Progenitor cell of endocrine pancreas (in vitro differentiated cells): ENCODE results near the gene ZXDC. TPM values are rescaled to one million over a fixed set of nuclear protein-coding genes. Genes with fewer than 3 reads are reported as not detected.

ENCODE experiments used
- DNase-seq: peaks from one replicate; pipeline ENCODE4 v3.0.0; 2021; ENCODE audit warnings: low spot score; ENCODE audit not compliant: unreplicated experiment
- H3K27ac Mint-ChIP-seq: 2 replicates; pipeline ENCODE4 v1.8.0; 2021; ENCODE audit warnings: mild to moderate bottlenecking, moderate library complexity, mixed read lengths
- H3K27me3 Mint-ChIP-seq: 2 replicates; pipeline ENCODE4 v1.8.0; 2021; ENCODE audit warnings: mixed read lengths
- H3K36me3 Mint-ChIP-seq: 2 replicates; pipeline ENCODE4 v1.8.0; 2022; ENCODE audit warnings: mixed read lengths; ENCODE audit not compliant: insufficient read depth
- H3K4me1 Mint-ChIP-seq: 2 replicates; pipeline ENCODE4 v1.8.0; 2021; ENCODE audit warnings: low read depth, mixed read lengths
- H3K4me3 Mint-ChIP-seq: 2 replicates; pipeline ENCODE4 v1.8.0; 2021; ENCODE audit warnings: low read depth, mild to moderate bottlenecking, moderate library complexity, mixed read lengths
- H3K9me3 Mint-ChIP-seq: 2 replicates; pipeline ENCODE4 v1.8.0; 2021; ENCODE audit warnings: low read depth, mixed read lengths
- total RNA-seq: library from RNA; stranded (reverse); gene quantifications from 2 replicates; pipeline ENCODE4 v1.2.1, GENCODE V29; 2021
- TF ChIP-seq, protein P1 (sequence below): fragments of 200-600 bp; sonication (generic); IDR thresholded peaks from one replicate; pipeline ENCODE4 v1.5.0; 2021; ENCODE audit warnings: antibody characterized with exemption, mild to moderate bottlenecking; ENCODE audit not compliant: unreplicated experiment

The ZXDC gene
- total RNA-seq, 1 donor from 2014 or later = 40.5 TPM

DNA sequence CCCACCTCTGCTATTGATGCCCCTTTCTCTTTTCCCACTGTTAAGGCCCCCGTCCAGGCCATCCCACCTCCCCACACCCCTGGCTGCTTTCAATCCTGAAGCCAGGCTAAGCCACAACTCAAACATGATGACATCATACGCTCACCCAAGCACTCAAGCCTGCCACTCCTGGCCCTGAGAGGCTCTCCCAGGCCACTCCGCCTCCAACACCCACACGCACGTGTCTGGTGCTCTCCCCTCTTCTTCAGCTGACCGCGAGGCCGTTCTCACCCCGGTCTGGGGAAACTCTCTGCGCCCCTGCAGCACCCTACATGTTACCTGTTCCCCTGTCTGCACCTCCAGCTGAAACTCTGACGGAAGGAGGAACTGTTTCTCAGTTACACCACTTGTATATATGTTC is 6.2 kb downstream of the ZXDC start:
- H3K36me3 Mint-ChIP-seq = peaks cover 37% of the 10 kb centered on the region
- no peak for DNase-seq
- peaks cover 28% of the 10 kb centered on the region for H3K4me1 Mint-ChIP-seq
- peak overlapping the region; percentile 50 for H3K27ac Mint-ChIP-seq
- no peaks in the 10 kb centered on the region for H3K27me3 Mint-ChIP-seq
- TF ChIP-seq, protein P1, sequence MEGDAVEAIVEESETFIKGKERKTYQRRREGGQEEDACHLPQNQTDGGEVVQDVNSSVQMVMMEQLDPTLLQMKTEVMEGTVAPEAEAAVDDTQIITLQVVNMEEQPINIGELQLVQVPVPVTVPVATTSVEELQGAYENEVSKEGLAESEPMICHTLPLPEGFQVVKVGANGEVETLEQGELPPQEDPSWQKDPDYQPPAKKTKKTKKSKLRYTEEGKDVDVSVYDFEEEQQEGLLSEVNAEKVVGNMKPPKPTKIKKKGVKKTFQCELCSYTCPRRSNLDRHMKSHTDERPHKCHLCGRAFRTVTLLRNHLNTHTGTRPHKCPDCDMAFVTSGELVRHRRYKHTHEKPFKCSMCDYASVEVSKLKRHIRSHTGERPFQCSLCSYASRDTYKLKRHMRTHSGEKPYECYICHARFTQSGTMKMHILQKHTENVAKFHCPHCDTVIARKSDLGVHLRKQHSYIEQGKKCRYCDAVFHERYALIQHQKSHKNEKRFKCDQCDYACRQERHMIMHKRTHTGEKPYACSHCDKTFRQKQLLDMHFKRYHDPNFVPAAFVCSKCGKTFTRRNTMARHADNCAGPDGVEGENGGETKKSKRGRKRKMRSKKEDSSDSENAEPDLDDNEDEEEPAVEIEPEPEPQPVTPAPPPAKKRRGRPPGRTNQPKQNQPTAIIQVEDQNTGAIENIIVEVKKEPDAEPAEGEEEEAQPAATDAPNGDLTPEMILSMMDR = no peak
- H3K9me3 Mint-ChIP-seq = no peaks in the 10 kb centered on the region
- H3K4me3 Mint-ChIP-seq = no peak overlapping the region

DNA sequence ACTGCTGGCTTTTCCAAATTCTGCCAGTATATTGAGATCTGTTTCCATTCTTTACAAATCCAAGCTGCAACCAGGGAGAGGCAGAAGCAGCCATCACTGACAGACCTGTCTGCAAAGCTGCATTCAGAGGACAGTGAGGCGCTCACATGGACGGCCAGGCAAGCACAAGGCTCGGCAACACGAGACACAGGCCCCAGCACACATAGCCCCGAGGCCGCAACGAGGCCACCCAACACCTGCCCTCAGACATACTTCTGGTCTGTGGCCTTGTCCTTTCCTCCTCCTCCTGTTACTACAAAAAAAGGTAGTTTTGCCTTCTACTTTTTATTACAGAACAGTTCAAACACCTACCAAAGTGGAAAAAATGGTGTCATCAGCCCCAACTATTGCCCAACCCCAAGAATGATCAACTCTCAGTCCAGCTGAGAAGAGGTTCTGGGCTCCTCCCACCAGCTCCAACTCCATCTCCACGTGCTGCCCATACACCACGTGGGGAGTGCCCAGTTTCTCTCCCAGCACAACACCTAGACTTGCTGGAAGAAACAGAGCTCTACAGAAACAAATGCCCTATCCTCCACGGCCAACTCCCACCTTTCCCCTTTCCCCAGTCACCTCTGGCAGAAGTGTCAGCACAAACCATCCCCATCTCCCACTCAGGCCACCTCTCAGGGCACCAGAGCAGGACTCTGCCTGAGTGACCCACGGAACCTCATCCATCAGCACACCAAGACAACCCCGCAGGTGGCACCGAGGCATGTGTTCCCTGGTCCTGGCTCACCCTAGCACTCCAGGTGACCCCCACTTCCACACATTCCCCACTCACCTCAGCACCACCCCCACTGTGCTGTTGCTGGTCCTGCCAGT is 7.4 kb downstream of the ZXDC start:
- Mint-ChIP-seq H3K9me3 (no peaks in the 10 kb centered on the region), H3K4me3 (no peak overlapping the region), H3K27me3 (no peaks in the 10 kb centered on the region), H3K27ac (no peak overlapping the region), H3K36me3 (peaks cover 43% of the 10 kb centered on the region), H3K4me1 (peaks cover 17% of the 10 kb centered on the region)
- no peak for DNase-seq
- TF ChIP-seq, protein P1 = no peak

GRCh38 chr3:126467611-126467955 is 8.1 kb downstream of the ZXDC start:
- H3K4me3 Mint-ChIP-seq = no peak overlapping the region
- DNase-seq = no peak
- H3K4me1 Mint-ChIP-seq = peaks cover 10% of the 10 kb centered on the region
- no peaks in the 10 kb centered on the region for H3K9me3 Mint-ChIP-seq
- H3K36me3 Mint-ChIP-seq = peaks cover 37% of the 10 kb centered on the region
- no peak overlapping the region for H3K27ac Mint-ChIP-seq
- H3K27me3 Mint-ChIP-seq = no peaks in the 10 kb centered on the region
- TF ChIP-seq, protein P1 = no peak

DNA sequence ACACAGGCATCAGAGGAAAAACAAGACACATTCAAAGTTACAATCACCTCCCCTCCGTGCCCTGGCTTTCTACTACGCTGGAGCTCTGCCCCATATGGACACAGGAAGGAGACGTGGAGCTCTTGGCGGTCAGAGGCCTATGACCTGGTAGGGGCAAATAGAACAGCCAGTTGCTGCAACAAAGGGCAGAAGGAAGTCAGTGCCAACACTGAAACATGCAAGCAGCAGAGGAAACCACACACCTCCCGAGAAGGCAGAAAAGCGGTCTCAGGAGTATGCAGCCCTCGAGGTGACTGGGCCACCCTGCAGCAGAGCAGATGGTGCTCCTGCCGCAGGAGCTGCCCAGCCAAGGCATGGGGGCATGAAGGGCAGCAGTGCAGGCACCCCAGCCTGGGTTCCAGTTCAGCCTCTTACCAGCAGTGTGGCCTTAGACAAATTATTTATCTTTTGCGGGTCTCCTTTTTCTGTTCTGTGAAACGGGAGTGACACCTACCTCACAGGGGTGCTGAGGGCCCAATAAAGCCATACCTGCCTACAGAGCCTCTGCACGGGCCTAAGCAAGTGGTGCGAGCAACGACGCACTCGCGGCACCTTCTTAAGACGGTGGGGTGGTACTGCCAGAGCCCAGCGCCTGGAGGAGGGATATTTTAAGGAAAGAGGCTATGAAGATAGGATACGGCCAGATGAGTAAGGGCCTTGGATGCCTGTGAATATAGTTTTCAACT is 8.6 kb downstream of the ZXDC start:
- H3K27me3 Mint-ChIP-seq = no peaks in the 10 kb centered on the region
- TF ChIP-seq, protein P1 = no peak
- no peak for DNase-seq
- no peaks in the 10 kb centered on the region for H3K9me3 Mint-ChIP-seq
- peaks cover 37% of the 10 kb centered on the region for H3K36me3 Mint-ChIP-seq
- H3K27ac Mint-ChIP-seq = no peak overlapping the region
- H3K4me1 Mint-ChIP-seq = peaks cover 5% of the 10 kb centered on the region
- no peak overlapping the region for H3K4me3 Mint-ChIP-seq

GRCh38 chr3:126465928-126466544 is 9.7 kb downstream of the ZXDC start:
- no peak overlapping the region for H3K27ac Mint-ChIP-seq
- TF ChIP-seq, protein P1 = no peak
- no peak for DNase-seq
- no peaks in the 10 kb centered on the region for H3K9me3 Mint-ChIP-seq
- H3K4me3 Mint-ChIP-seq = no peak overlapping the region
- peaks cover 39% of the 10 kb centered on the region for H3K36me3 Mint-ChIP-seq
- H3K27me3 Mint-ChIP-seq = no peaks in the 10 kb centered on the region
- H3K4me1 Mint-ChIP-seq = no peaks in the 10 kb centered on the region
